H9 (cell line): ENCODE results near the gene MGAT5B. TPM values are rescaled to one million over a fixed set of nuclear protein-coding genes. Genes with fewer than 3 reads are reported as not detected.

ENCODE experiments used
- DNase-seq: peaks from one replicate; pipeline ENCODE4 v3.0.0-alpha.2; 2017
- H2AFZ ChIP-seq: one replicate; pipeline ENCODE4 v1.6.1; 2013; ENCODE audit warnings: mild to moderate bottlenecking, low read length, control low read depth, moderate library complexity
- H2AK5ac ChIP-seq: 2 replicates; pipeline ENCODE4 v1.6.1; 2013; ENCODE audit warnings: low read length, control low read depth, mixed read lengths; ENCODE audit not compliant: insufficient read length
- H2BK120ac ChIP-seq: one replicate; pipeline ENCODE4 v1.6.1; 2013; ENCODE audit warnings: low read depth, mild to moderate bottlenecking, low read length, control low read depth, inconsistent platforms; ENCODE audit not compliant: poor library complexity, severe bottlenecking
- H2BK12ac ChIP-seq: 2 replicates; pipeline ENCODE4 v1.6.1; 2013; ENCODE audit warnings: low read length, control low read depth, mixed read lengths, low read depth; ENCODE audit not compliant: insufficient read length
- H2BK15ac ChIP-seq: 2 replicates; pipeline ENCODE4 v1.6.1; 2013; ENCODE audit warnings: low read depth, low read length, control low read depth
- H2BK20ac ChIP-seq: one replicate; pipeline ENCODE4 v1.6.1; 2013; ENCODE audit warnings: low read depth, mild to moderate bottlenecking, low read length, control low read depth, inconsistent platforms; ENCODE audit not compliant: poor library complexity, severe bottlenecking
- H2BK5ac ChIP-seq: 2 replicates; pipeline ENCODE4 v1.6.1; 2013; ENCODE audit warnings: low read length, control low read depth, mixed read lengths; ENCODE audit not compliant: insufficient read length
- H3K14ac ChIP-seq: 2 replicates; pipeline ENCODE4 v1.6.1; 2013; ENCODE audit warnings: low read length, control low read depth; ENCODE audit not compliant: insufficient read depth
- H3K18ac ChIP-seq: 2 replicates; pipeline ENCODE4 v1.6.1; 2013; ENCODE audit warnings: low read depth, mild to moderate bottlenecking, mixed read lengths, low read length, control low read depth; ENCODE audit not compliant: insufficient read length
- H3K23ac ChIP-seq: 2 replicates; pipeline ENCODE4 v1.6.1; 2013; ENCODE audit warnings: low read length, control low read depth, mixed read lengths, low read depth; ENCODE audit not compliant: insufficient read length
- H3K23me2 ChIP-seq: 2 replicates; pipeline ENCODE4 v1.6.1; 2013; ENCODE audit warnings: low read depth, mild to moderate bottlenecking, mixed read lengths, low read length, control low read depth; ENCODE audit not compliant: insufficient read length, poor library complexity, severe bottlenecking
- H3K27ac ChIP-seq: 2 replicates; pipeline ENCODE4 v1.5.1; 2013; ENCODE audit warnings: low read length, control low read depth, mixed read lengths, low read depth; ENCODE audit not compliant: insufficient read length
- H3K27me3 ChIP-seq: 2 replicates; pipeline ENCODE4 v1.6.1; 2013; ENCODE audit warnings: low read length, control low read depth, inconsistent platforms; ENCODE audit not compliant: insufficient read depth
- H3K4ac ChIP-seq: 2 replicates; pipeline ENCODE4 v1.6.1; 2013; ENCODE audit warnings: low read depth, mild to moderate bottlenecking, control low read depth, inconsistent platforms, low read length, moderate library complexity
- H3K4me1 ChIP-seq: 2 replicates; pipeline ENCODE4 v1.6.1; 2013; ENCODE audit warnings: low read length, control low read depth, inconsistent platforms; ENCODE audit not compliant: insufficient read depth
- H3K4me2 ChIP-seq: 2 replicates; pipeline ENCODE4 v1.6.1; 2013; ENCODE audit warnings: low read length, control low read depth, mixed read lengths; ENCODE audit not compliant: insufficient read length, insufficient read depth
- H3K56ac ChIP-seq: 2 replicates; pipeline ENCODE4 v1.6.1; 2013; ENCODE audit warnings: low read depth, mild to moderate bottlenecking, mixed read lengths, low read length, control low read depth; ENCODE audit not compliant: insufficient read length
- H3K79me1 ChIP-seq: 2 replicates; pipeline ENCODE4 v1.6.1; 2013; ENCODE audit warnings: low read depth, mild to moderate bottlenecking, moderate library complexity, low read length, control low read depth, inconsistent platforms; ENCODE audit not compliant: insufficient read depth, poor library complexity, severe bottlenecking
- H3K79me2 ChIP-seq: 2 replicates; pipeline ENCODE4 v1.6.1; 2013; ENCODE audit warnings: low read length, control low read depth, inconsistent platforms; ENCODE audit not compliant: insufficient read depth
- H3K9ac ChIP-seq: 2 replicates; pipeline ENCODE4 v1.6.1; 2013; ENCODE audit warnings: low read length, control low read depth, mixed read lengths; ENCODE audit not compliant: insufficient read length; ENCODE audit errors: extremely low read depth
- H3K9me3 ChIP-seq: one replicate; pipeline ENCODE4 v1.6.1; 2013; ENCODE audit warnings: low read depth, low read length, inconsistent platforms; ENCODE audit not compliant: control insufficient read depth
- H3T11ph ChIP-seq: one replicate; pipeline ENCODE4 v1.6.1; 2013; ENCODE audit warnings: mild to moderate bottlenecking, low read length, control low read depth, inconsistent platforms
- H4K20me1 ChIP-seq: one replicate; pipeline ENCODE4 v1.6.1; 2013; ENCODE audit not compliant: control insufficient read depth, insufficient read length, insufficient read depth
- H4K5ac ChIP-seq: 2 replicates; pipeline ENCODE4 v1.6.1; 2013; ENCODE audit warnings: low read depth, mild to moderate bottlenecking, mixed read lengths, low read length, control low read depth; ENCODE audit not compliant: insufficient read length
- H4K8ac ChIP-seq: replicated peaks from 2 replicates; pipeline ENCODE4 v1.6.1; 2013; ENCODE audit warnings: low read length, control low read depth, mixed read lengths, low read depth; ENCODE audit not compliant: insufficient read length
- H4K91ac ChIP-seq: 2 replicates; pipeline ENCODE4 v1.6.1; 2013; ENCODE audit warnings: low read depth, mild to moderate bottlenecking, moderate library complexity, mixed read lengths, low read length, control low read depth; ENCODE audit not compliant: insufficient read length
- H3K27ac Mint-ChIP-seq, 3 experiments: 2 replicates in 2 of 3; 3 replicates in 1 of 3; pipeline ENCODE4 v1.8.0; 2020 to 2021; ENCODE audit warnings: mixed read lengths in 3 of 3, mild to moderate bottlenecking in 1 of 3, moderate library complexity in 1 of 3
- H3K27me3 Mint-ChIP-seq: 2 replicates; pipeline ENCODE4 v1.8.0; 2021; ENCODE audit warnings: low read depth, mild to moderate bottlenecking, moderate library complexity, mixed read lengths
- H3K36me3 Mint-ChIP-seq, 3 experiments: 2 replicates in 2 of 3; 3 replicates in 1 of 3; pipeline ENCODE4 v1.8.0; 2020 to 2021; ENCODE audit warnings: low read depth in 3 of 3, mixed read lengths in 3 of 3; ENCODE audit not compliant: insufficient read depth in 1 of 3
- H3K4me1 Mint-ChIP-seq, 2 experiments: 2 replicates each; pipeline ENCODE4 v1.8.0; 2020; ENCODE audit warnings: mixed read lengths in 2 of 2
- H3K4me3 Mint-ChIP-seq, 2 experiments: 2 replicates in 1 of 2; 3 replicates in 1 of 2; pipeline ENCODE4 v1.8.0; 2020 to 2021; ENCODE audit warnings: mild to moderate bottlenecking in 2 of 2, mixed read lengths in 2 of 2, moderate library complexity in 1 of 2
- H3K9me3 Mint-ChIP-seq, 2 experiments: 2 replicates in 1 of 2; 3 replicates in 1 of 2; pipeline ENCODE4 v1.8.0; 2020; ENCODE audit warnings: mild to moderate bottlenecking in 2 of 2, mixed read lengths in 2 of 2, moderate library complexity in 1 of 2
- CTCF ChIP-seq: fragments of 200-600 bp; sonication (generic); conservative IDR thresholded peaks from 3 replicates; pipeline ENCODE4 v1.8.0; 2021; ENCODE audit warnings: antibody characterized with exemption, mild to moderate bottlenecking
- WGBS: extraction: QIAGEN DNeasy Blood & Tissue Kit; methylation state at CpG from one replicate; pipeline ENCODE4 v1.1.7; 2013; ENCODE audit warnings: missing lambda C conversion rate, low lambda C conversion rate, mixed read lengths; ENCODE audit not compliant: insufficient read length; ENCODE audit errors: extremely low coverage; 5-methylcytosine and 5-hydroxymethylcytosine counted together
- total RNA-seq: library from RNA; stranded (reverse); gene quantifications from 2 replicates; pipeline ENCODE4 v1.2.1, GENCODE V29; 2021

MGAT5B gene
- total RNA-seq, 1 experiment from 2014 or later: 4.9 TPM

- WGBS: no CpG with 5 or more reads among the region's 12 CpGs
- Histone ChIP-seq H3K27ac (no peak overlapping the region), H2BK12ac (no peak overlapping the region), H2BK120ac (no peak overlapping the region), H4K91ac (no peak overlapping the region), H3K4me1 (no peaks in the 10 kb centered on the region), H4K5ac (no peak overlapping the region), H2BK20ac (no peak overlapping the region), H3K14ac (no peak overlapping the region), H3K79me1 (no peaks in the 10 kb centered on the region), H4K8ac (no peak overlapping the region), H3K18ac (no peak overlapping the region), H2BK15ac (no peak overlapping the region), H3T11ph (no peak overlapping the region), H3K56ac (no peak overlapping the region), H3K9ac (no peak overlapping the region), H2AFZ (no peak overlapping the region), H2BK5ac (no peak overlapping the region), H3K27me3 (no peaks in the 10 kb centered on the region), H3K79me2 (no peaks in the 10 kb centered on the region), H4K20me1 (no peaks in the 10 kb centered on the region), H2AK5ac (no peak overlapping the region), H3K9me3 (no peaks in the 10 kb centered on the region), H3K4me2 (no peak overlapping the region), H3K4ac (no peak overlapping the region), H3K23me2 (no peaks in the 10 kb centered on the region), H3K23ac (no peak overlapping the region)
- H3K27ac Mint-ChIP-seq: peak overlapping the region in 1 of 3 experiments; percentile 32; a peak in 1 of 7 replicates
- TF ChIP-seq CTCF: no peak
- H3K9me3 Mint-ChIP-seq: no peaks in the 10 kb centered on the region
- H3K4me1 Mint-ChIP-seq: peaks cover 0 to 6% of the 10 kb centered on the region in 2 experiments; a peak in 2 of 4 replicates
- H3K27me3 Mint-ChIP-seq: no peaks in the 10 kb centered on the region; the same call in 1 of the 2 replicates
- peaks cover 0 to 3% (median 0%) of the 10 kb centered on the region in 3 experiments; a peak in 1 of 7 replicates for H3K36me3 Mint-ChIP-seq
- DNase-seq: no peak
- H3K4me3 Mint-ChIP-seq: no peak overlapping the region
Observed at GRCh38 chr17:76934561-76935320, 66.5 kb downstream of the MGAT5B start.
